Brain microvascular endothelial cell (primary cell): Measurements from ENCODE around the gene NFATC1.
A peak's percentile ranks its signal among the peaks of the same experiment; 100 is the strongest.

Source experiments
- DNase-seq: peaks from one replicate; pipeline ENCODE4 v3.0.0-alpha.2; 2020
- H3K27ac ChIP-seq: fragments of 250-450 bp; sonication (Bioruptor Pico); 2 replicates; pipeline ENCODE4 v1.5.1; 2020; ENCODE audit warnings: mild to moderate bottlenecking, moderate library complexity
- H3K27me3 ChIP-seq: fragments of 250-450 bp; sonication (Bioruptor Pico); replicated peaks from 2 replicates; pipeline ENCODE4 v1.5.1; 2020; ENCODE audit warnings: mild to moderate bottlenecking
- H3K36me3 ChIP-seq: fragments of 250-450 bp; sonication (Bioruptor Pico); replicated peaks from 2 replicates; pipeline ENCODE4 v1.5.1; 2020; ENCODE audit warnings: mild to moderate bottlenecking
- H3K4me3 ChIP-seq: 2 replicates; pipeline ENCODE4 v1.5.1; 2011; ENCODE audit warnings: low read depth, mild to moderate bottlenecking, control low read depth, low read length, moderate library complexity
- CTCF ChIP-seq: IDR thresholded peaks from 2 replicates; pipeline ENCODE4 v1.5.1; 2011; ENCODE audit warnings: low read depth, mild to moderate bottlenecking, moderate library complexity, low read length, control low read depth, inconsistent platforms; ENCODE audit errors: missing control alignments
- in situ Hi-C: cut with HindIII; loops from 2 replicates; pipeline ENCODE4 v1.10.0; 2017; ENCODE audit warnings: low sequenced_read_pairs, low pct_ligation_motif_present

NFATC1 gene

GRCh38 chr18:79380816-79381806 lies 14.6 kb upstream of the NFATC1 start:
- no peak overlapping the region for H3K27ac ChIP-seq
- no peaks in the 10 kb centered on the region for H3K36me3 ChIP-seq
- DNase-seq: no peak
- peak; percentile 90 for TF ChIP-seq CTCF
- H3K27me3 ChIP-seq: no peaks in the 10 kb centered on the region
- H3K4me3 ChIP-seq: no peak overlapping the region
- in situ Hi-C loops: loop anchor here (25.0 kb wide), 1 partner anchor 256 kb away; no protein-coding TSS in a partner anchor

DNA sequence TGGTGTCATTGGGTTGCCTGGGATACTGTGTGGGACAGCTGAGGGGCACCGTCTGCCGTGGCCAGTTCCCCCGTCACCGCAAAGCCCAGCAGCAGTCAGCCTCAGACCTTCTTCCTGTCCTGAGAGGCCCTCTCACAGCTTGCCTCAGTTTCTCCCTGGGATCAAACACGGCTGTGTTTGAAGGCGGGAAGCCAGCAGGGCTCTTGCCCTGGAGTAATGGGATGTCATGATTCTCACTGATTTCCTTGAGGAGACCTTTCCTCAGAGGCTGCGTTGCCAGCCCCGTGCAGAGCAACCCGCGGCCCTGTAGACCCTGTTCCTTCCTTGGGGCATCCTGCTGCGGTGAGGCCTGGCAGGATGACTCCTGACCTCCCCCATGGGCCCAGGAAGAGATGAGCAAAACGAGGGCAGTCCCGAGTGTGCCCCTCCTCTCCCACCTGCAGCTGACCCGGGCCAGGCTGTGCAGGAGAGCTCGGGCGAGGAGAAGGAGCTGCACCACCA lies 13.9 kb upstream of the NFATC1 start:
- H3K4me3 ChIP-seq: no peak overlapping the region
- no peak for DNase-seq
- no peak overlapping the region for H3K27ac ChIP-seq
- no peaks in the 10 kb centered on the region for H3K36me3 ChIP-seq
- no peak for TF ChIP-seq CTCF
- in situ Hi-C loops: loop anchor here (25.0 kb wide), 1 partner anchor 255 kb away; no protein-coding TSS in a partner anchor
- H3K27me3 ChIP-seq: no peaks in the 10 kb centered on the region

- H3K27me3 ChIP-seq: no peaks in the 10 kb centered on the region
- in situ Hi-C loops: loop anchor here (25.0 kb wide), 1 partner anchor 254 kb away; no protein-coding TSS in a partner anchor
- no peak overlapping the region for H3K4me3 ChIP-seq
- no peak for TF ChIP-seq CTCF
- no peaks in the 10 kb centered on the region for H3K36me3 ChIP-seq
- DNase-seq: no peak
- H3K27ac ChIP-seq: no peak overlapping the region
Measured at GRCh38 chr18:79382681-79383387, 12.9 kb upstream of the NFATC1 start.

- in situ Hi-C loops: loop anchor here (25.0 kb wide), 1 partner anchor 254 kb away; no protein-coding TSS in a partner anchor
- H3K4me3 ChIP-seq: no peak overlapping the region
- peaks cover 3% of the 10 kb centered on the region for H3K27me3 ChIP-seq
- no peaks in the 10 kb centered on the region for H3K36me3 ChIP-seq
- no peak for TF ChIP-seq CTCF
- no peak for DNase-seq
- H3K27ac ChIP-seq: no peak overlapping the region
Measured at GRCh38 chr18:79383388-79384056, 12.2 kb upstream of the NFATC1 start.

GRCh38 chr18:79384151-79384807 lies 11.5 kb upstream of the NFATC1 start:
- H3K27ac ChIP-seq: no peak overlapping the region
- in situ Hi-C loops: loop anchor here (25.0 kb wide), 1 partner anchor 253 kb away; no protein-coding TSS in a partner anchor
- H3K27me3 ChIP-seq: peaks cover 8% of the 10 kb centered on the region
- H3K4me3 ChIP-seq: no peak overlapping the region
- H3K36me3 ChIP-seq: no peaks in the 10 kb centered on the region
- TF ChIP-seq CTCF: no peak
- DNase-seq: no peak
